AG20443 (cell line): ENCODE data around the gene ZNF292.
"Not testable (repeated sequence)": the region's sequence is repeated elsewhere in the genome, so short reads cannot be mapped to it uniquely, and the experiment has no call there.

Source experiments
- DNase-seq: peaks from one replicate; pipeline ENCODE4 v3.0.0; 2012; ENCODE audit warnings: low spot score, mixed read lengths

Gene ZNF292

GRCh38 chr6:87213364-87213763 lies 58.0 kb downstream of the ZNF292 start:
- no peak for DNase-seq

- no peak for DNase-seq
Observed at GRCh38 chr6:87214831-87215230, 59.5 kb downstream of the ZNF292 start.

DNA sequence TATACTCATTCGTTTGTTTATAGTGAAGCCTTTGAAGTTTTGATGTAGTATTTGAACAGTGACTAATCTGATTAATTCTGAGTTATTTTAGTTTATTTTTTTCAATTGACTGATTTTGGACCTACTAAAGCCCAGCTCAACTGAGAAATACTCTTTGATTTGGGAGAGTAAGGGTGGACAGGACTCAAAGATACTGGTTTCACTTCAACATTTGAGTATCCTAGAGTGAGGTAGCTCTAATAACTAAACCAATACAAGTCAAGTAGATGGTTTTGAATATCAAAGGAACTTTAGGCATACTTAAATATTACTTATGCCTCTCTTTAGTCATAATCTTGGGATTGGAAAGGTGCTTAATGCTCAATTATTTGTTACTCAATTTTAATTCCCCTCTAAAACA lies 65.6 kb downstream of the ZNF292 start:
- no peak for DNase-seq

DNA sequence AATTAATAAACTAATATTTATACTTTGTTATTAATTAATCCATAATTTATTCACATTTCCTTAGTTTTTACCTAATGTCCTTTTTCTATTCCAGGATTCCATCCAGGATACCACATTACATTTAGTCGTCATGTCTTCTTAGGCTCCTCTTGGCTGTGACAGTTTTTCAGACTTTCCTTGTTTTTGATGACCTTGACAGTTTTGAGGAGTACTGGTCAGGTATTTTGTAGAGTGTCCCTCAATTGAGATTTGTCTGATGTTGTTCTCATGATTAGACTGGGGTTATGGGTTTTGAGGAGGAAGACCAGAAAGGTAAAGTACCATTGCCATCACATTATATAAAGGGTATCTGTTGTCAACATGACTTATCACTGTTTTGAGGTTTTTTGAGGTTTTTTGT lies 67.3 kb downstream of the ZNF292 start:
- no peak for DNase-seq

GRCh38 chr6:87224971-87225370 lies 69.6 kb downstream of the ZNF292 start:
- no peak for DNase-seq

DNA sequence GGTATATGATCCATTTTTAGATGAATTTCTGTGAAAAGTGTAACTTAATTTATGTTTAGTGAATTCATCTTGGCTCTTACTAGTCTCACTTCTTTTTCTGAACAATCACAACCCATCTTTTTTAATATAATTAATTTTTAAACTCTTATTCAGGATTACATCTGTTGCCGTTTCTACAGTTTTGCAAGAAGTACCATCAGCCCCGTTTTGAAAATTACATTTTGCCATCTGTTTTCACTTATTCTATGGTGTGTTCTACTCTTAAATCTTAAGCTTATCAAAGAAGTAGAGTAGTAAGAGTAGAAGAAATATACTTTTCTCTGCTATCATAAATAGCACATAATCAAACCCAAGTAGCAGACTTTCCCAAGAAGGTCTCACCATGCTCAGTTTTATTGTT lies 70.1 kb downstream of the ZNF292 start:
- no peak for DNase-seq

- no peak for DNase-seq
Observed at GRCh38 chr6:87225937-87226336, 70.6 kb downstream of the ZNF292 start.

DNA sequence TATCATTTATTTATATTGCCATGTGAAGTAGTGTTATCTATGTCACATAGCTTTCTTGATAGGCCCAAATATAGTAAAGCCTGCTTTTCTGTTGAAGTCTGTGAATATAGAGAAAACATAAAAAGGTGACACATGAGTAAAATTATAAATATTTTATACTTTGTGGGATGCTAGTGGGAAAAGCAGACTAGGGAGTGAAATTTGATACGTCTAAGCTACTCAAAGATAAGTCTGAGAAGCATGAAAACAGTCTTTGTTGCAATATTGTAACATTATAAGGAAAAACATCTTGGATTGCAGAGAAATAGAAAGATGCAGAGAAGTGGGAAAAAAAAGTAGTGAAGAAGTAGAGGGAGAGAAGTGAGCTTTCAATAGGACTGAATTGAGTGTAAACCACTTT lies 75.4 kb downstream of the ZNF292 start:
- no peak for DNase-seq

GRCh38 chr6:87237804-87238203 lies 82.4 kb downstream of the ZNF292 start:
- peak; percentile 31 for DNase-seq

DNA sequence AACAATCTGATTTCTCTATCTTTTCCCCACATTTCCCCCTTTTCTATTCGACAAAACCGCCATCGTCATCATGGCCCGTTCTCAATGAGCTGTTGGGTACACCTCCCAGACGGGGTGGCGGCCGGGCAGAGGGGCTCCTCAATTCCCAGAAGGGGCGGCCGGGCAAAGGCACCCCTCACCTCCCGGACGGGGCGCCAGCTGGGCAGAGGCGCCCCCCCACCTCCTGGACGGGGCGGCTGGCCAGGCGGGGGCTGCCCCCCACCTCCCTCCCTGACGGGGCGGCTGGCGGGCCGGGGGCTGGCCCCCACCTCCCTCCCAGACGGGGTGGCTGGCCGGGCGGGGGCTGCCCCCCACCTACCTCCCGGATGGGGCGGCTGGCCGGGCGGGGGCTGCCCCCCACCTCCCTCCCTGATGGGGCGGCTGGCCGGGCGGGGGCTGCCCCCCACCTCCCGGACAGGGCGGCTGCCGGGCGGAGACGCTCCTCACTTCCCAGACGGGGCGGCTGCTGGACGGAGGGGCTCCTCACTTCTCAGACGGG lies 83.8 kb downstream of the ZNF292 start:
- DNase-seq: not testable (repeated sequence)

GRCh38 chr6:87241304-87241703 lies 85.9 kb downstream of the ZNF292 start:
- no peak for DNase-seq

DNA sequence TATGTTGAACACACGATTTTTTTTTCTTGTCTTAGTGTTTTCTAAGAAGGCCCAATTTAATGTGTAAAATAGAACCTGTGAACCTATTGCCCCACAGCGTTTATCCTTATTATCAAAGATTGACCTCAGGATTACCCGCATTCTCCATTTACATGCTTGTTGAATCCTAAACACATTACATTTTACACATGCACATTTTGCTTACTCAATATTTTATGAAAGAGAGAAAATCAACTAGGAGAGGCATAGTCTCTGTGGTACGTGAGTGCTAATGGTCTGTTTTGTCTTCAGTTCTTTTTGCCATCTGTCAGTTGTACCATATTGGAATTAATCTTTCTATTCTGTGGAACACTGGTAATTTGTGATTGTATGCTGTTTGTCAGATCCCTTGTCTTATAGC lies 86.9 kb downstream of the ZNF292 start:
- DNase-seq: no peak

GRCh38 chr6:87243812-87244211 lies 88.4 kb downstream of the ZNF292 start:
- DNase-seq: no peak

DNA sequence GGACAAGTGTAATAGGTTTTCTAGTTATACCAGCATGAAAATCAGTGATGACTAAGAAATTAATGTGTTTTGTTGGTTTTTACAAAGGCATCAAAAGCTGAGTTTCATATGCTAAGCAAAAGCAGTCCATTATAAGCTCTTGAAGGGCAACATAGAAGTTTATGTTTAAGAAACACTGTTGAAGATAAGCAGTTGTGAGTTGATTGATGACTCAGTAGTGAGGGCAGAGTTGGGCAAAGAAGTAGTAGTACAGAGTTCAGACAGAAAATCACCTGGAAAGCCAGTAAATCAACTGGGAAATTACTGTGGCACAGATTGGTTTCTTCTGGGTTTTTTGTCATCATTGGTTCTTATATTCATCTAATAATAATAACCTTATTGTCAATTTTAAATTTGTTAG lies 89.0 kb downstream of the ZNF292 start:
- DNase-seq: no peak

DNA sequence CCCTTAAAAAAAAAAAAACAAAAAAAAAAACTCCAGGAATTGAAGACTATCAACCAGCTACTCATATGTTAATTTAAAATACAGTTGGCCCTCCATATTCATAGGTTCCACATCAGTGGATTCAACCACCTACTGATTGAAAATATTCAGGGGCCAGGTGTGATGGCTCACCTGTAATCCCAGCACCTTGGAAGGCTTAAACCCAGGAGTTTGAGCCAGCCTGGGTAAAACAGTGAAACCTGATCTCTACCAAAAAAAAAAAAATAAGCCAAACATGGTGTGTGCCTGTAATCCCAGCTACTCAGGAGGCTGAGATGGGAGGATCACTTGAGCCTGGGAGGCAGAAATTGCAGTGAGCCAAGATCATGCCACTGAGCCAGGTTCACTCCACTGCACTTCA lies 94.7 kb downstream of the ZNF292 start:
- no peak for DNase-seq

GRCh38 chr6:87251225-87251624 lies 95.9 kb downstream of the ZNF292 start:
- DNase-seq: no peak

GRCh38 chr6:87251725-87252124 lies 96.4 kb downstream of the ZNF292 start:
- DNase-seq: no peak

GRCh38 chr6:87257046-87257445 lies 101.7 kb downstream of the ZNF292 start:
- no peak for DNase-seq

DNA sequence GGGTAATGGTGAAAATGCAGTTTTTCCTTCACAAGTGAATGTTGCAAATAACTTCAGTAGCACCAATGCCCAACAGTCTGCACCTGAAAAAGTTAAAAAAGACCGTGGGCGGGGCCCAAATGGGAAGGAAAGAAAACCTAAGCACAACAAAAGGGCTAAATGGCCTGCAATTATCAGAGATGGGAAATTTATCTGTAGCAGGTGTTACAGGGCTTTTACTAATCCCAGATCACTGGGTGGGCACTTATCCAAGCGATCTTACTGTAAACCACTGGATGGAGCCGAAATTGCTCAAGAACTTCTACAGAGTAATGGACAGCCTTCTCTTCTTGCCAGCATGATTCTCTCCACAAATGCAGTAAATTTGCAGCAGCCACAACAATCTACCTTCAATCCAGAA lies 102.2 kb downstream of the ZNF292 start:
- DNase-seq: no peak

- no peak for DNase-seq
Observed at GRCh38 chr6:87257975-87258374, 102.6 kb downstream of the ZNF292 start.

DNA sequence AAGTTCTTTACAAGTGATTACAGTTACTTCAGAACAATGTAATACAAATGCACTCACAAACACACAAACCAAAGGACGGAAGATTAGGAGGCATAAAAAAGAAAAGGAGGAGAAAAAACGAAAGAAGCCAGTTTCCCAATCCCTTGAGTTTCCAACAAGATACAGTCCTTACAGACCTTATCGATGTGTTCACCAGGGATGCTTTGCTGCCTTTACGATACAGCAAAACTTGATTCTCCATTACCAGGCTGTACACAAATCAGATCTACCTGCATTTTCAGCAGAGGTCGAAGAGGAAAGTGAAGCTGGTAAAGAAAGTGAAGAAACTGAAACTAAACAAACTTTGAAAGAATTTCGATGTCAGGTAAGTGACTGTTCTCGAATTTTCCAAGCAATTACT lies 104.4 kb downstream of the ZNF292 start:
- DNase-seq: no peak

GRCh38 chr6:87261534-87261933 lies 106.2 kb downstream of the ZNF292 start:
- DNase-seq: no peak

- no peak for DNase-seq
Observed at GRCh38 chr6:87264481-87264880, 109.1 kb downstream of the ZNF292 start.

DNA sequence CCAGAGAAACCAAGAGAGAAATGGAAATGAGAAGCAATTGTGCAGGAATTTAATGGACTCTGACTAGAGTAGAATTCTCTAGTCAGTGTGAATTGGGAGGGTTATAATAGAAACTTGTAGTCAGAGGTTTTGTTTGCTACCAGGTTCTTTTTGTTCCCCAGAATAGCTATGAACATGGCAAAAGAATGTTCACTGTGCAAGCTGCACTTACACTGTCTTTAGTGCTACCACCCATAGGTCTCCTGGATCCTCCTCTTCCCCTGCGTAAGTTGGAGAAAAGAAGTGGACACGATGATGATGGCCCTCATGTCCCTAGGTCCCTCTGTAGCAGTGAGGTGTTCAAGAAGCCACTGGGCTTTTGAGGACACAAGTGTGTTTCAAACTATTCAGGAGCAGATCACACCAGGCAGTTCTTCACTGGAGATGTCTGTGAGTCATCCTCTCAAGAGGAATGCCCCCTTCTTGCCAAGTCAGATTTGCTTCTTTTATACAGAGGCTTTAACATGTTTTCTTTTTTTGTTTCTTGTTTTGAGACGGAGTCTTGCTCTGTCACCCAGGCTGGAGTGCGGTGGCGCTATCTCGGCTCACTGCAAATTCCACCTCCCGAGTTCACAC lies 119.4 kb downstream of the ZNF292 start:
- DNase-seq: peak; percentile 83
